HepG2 (cell line): ENCODE data around the gene MKRN3. TPM values are rescaled to one million over a fixed set of nuclear protein-coding genes. Genes with fewer than 3 reads are reported as not detected.

ENCODE experiments used
- ATAC-seq: fragments of 200-7000 bp; cut with Tn5 transposase; 3 replicates; pipeline ENCODE4 v1.9.1; 2020; ENCODE audit warnings: mild to moderate bottlenecking, moderate library complexity
- BruUV-seq: library from RNA; stranded (reverse); fragments of 400-500 nt; replicated peaks from 2 replicates; lab custom pipeline; 2021; lab: Mats Ljungman, UMichigan
- CTCF ChIA-PET: fragments of 300-600 bp; formaldehyde crosslinking; extraction: SDS; loops from one replicate; lab custom pipeline; 2021; ENCODE audit warnings: low total read pairs, inconsistent platforms, low intra/inter-chr PET ratio; lab: Yijun Ruan, JAX
- POLR2A ChIA-PET: fragments of 350-600 bp; sonication (Branson Sonifier 250); formaldehyde crosslinking; loops from one replicate; lab custom pipeline; 2020; ENCODE audit warnings: antibody characterized with exemption, inconsistent platforms; lab: Yijun Ruan, JAX
- DNase-seq: peaks from one replicate; pipeline ENCODE4 v3.0.0-alpha.2; 2015; ENCODE audit warnings: low spot score
- FAIRE-seq: peaks from 3 replicates; lab custom pipeline; 2011; peaks lifted over from hg19 to GRCh38; lab: Jason Lieb, UNC
- H2AFZ ChIP-seq: one replicate; pipeline ENCODE4 v1.6.1; 2011; ENCODE audit warnings: low read length, inconsistent platforms
- H3K27ac ChIP-seq: fragments of 300-600 bp; 3 replicates; pipeline ENCODE4 v1.8.0; 2011; ENCODE audit warnings: mixed run types, mild to moderate bottlenecking, mixed read lengths, low read length, inconsistent platforms; ENCODE audit not compliant: insufficient read depth; ENCODE audit errors: extremely low read length
- H3K27me3 ChIP-seq, 2 experiments: fragments of 200-600 bp in 1 of 2; 2 replicates in 1 of 2; 3 replicates in 1 of 2; pipeline versions ENCODE4 v1.6.0 to v1.8.0; 2011; ENCODE audit warnings: low read length in 2 of 2, mild to moderate bottlenecking in 2 of 2, moderate library complexity in 2 of 2, inconsistent platforms in 1 of 2; ENCODE audit not compliant: insufficient read depth in 2 of 2, control insufficient read depth in 1 of 2
- H3K36me3 ChIP-seq, 2 experiments: fragments of 200-600 bp in 1 of 2; replicated peaks in 1 of 2; 2 replicates in 1 of 2; 3 replicates in 1 of 2; pipeline versions ENCODE4 v1.5.1 to v1.8.0; 2011; ENCODE audit warnings: low read length in 2 of 2, inconsistent platforms in 1 of 2; ENCODE audit not compliant: insufficient read depth in 2 of 2, control insufficient read depth in 1 of 2
- H3K4me1 ChIP-seq: 2 replicates; pipeline ENCODE4 v1.5.1; 2012; ENCODE audit warnings: low read length, inconsistent platforms; ENCODE audit not compliant: insufficient read depth
- H3K4me2 ChIP-seq: 2 replicates; pipeline ENCODE4 v1.6.0; 2011; ENCODE audit warnings: low read depth, low read length, inconsistent platforms
- H3K4me3 ChIP-seq, 3 experiments: fragments of 200-600 bp in 1 of 3; sonication (generic), shearing (Covaris generic) in 1 of 3; replicated peaks in 1 of 3; 2 replicates each; pipeline ENCODE4 v1.5.1; 2011 to 2016; ENCODE audit warnings: low read length in 3 of 3, inconsistent platforms in 2 of 3, low read depth in 2 of 3, mild to moderate bottlenecking in 2 of 3, control low read depth in 1 of 3, mixed read lengths in 1 of 3; ENCODE audit not compliant: insufficient read depth in 1 of 3
- H3K79me2 ChIP-seq: one replicate; pipeline ENCODE4 v1.6.1; 2011; ENCODE audit warnings: low read length, inconsistent platforms; ENCODE audit not compliant: insufficient read depth
- H3K9ac ChIP-seq: 2 replicates; pipeline ENCODE4 v1.6.0; 2011; ENCODE audit warnings: mild to moderate bottlenecking, low read depth, low read length, inconsistent platforms; ENCODE audit not compliant: insufficient read depth
- H3K9me3 ChIP-seq: 2 replicates; pipeline ENCODE4 v1.5.1; 2012; ENCODE audit warnings: mild to moderate bottlenecking, low read length
- H4K20me1 ChIP-seq: 2 replicates; pipeline ENCODE4 v1.6.0; 2011; ENCODE audit warnings: inconsistent platforms, mild to moderate bottlenecking, low read length, moderate library complexity; ENCODE audit not compliant: insufficient read depth
- ARID5B ChIP-seq: IDR thresholded peaks from 2 replicates; pipeline ENCODE4 v1.4.0; 2020; ENCODE audit warnings: mild to moderate bottlenecking, missing genetic modification reagents
- BRD4 ChIP-seq: sonication (generic); formaldehyde crosslinking; IDR thresholded peaks from 2 replicates; pipeline ENCODE4 v1.4.0; 2020; ENCODE audit warnings: missing genetic modification reagents
- HNF4G ChIP-seq, 2 experiments: sonication (generic) in 1 of 2; formaldehyde crosslinking in 1 of 2; IDR thresholded peaks; 2 replicates each; pipeline versions ENCODE4 v1.4.0 to v1.6.1; 2011 to 2020; ENCODE audit warnings: borderline replicate concordance in 2 of 2, low read depth in 2 of 2, mild to moderate bottlenecking in 2 of 2, low read length in 1 of 2, missing genetic modification reagents in 1 of 2, moderate library complexity in 1 of 2
- PRMT3 ChIP-seq: sonication (generic); formaldehyde crosslinking; IDR thresholded peaks from 2 replicates; pipeline ENCODE4 v1.8.1; 2022; ENCODE audit warnings: low read depth, mild to moderate bottlenecking, moderate library complexity, missing genetic modification reagents, borderline replicate concordance
- SIN3B ChIP-seq: fragments of 150-350 bp; IDR thresholded peaks from 2 replicates; pipeline ENCODE4 v1.6.1; 2014; ENCODE audit warnings: low read length
- TBX3 ChIP-seq: fragments of 450-650 bp; IDR thresholded peaks from 2 replicates; pipeline ENCODE4 v1.6.1; 2017; ENCODE audit warnings: antibody characterized with exemption, mild to moderate bottlenecking, inconsistent platforms, borderline replicate concordance
- THRA ChIP-seq: sonication (generic); formaldehyde crosslinking; IDR thresholded peaks from 2 replicates; pipeline ENCODE4 v1.4.0; 2020; ENCODE audit warnings: missing genetic modification reagents, borderline replicate concordance
- U2AF1 ChIP-seq: fragments of 200-400 bp; formaldehyde crosslinking; optimal IDR thresholded peaks from 2 replicates; pipeline ENCODE3; 2017; ENCODE audit warnings: mild to moderate bottlenecking, low read depth, low read length
- ZNF264 ChIP-seq: sonication (generic); formaldehyde crosslinking; IDR thresholded peaks from 2 replicates; pipeline ENCODE4 v1.4.0; 2020; ENCODE audit warnings: missing genetic modification reagents
- ZNF530 ChIP-seq: sonication (generic); formaldehyde crosslinking; IDR thresholded peaks from 2 replicates; pipeline ENCODE4 v1.5.0; 2020; ENCODE audit warnings: low read depth, mild to moderate bottlenecking, missing genetic modification reagents
- ZNF557 ChIP-seq: sonication (generic); formaldehyde crosslinking; IDR thresholded peaks from 2 replicates; pipeline ENCODE4 v1.4.0; 2020; ENCODE audit warnings: missing genetic modification reagents
- ZNF687 ChIP-seq: sonication (generic); formaldehyde crosslinking; IDR thresholded peaks from 2 replicates; pipeline ENCODE4 v1.5.1; 2020; ENCODE audit warnings: mild to moderate bottlenecking, missing genetic modification reagents, moderate library complexity
- WGBS: methylation state at CpG from one replicate; pipeline ENCODE4 v1.1.6; 2017; ENCODE audit warnings: low lambda C conversion rate; 5-methylcytosine and 5-hydroxymethylcytosine counted together
- in situ Hi-C: cut with HindIII; loops from 2 replicates; pipeline ENCODE4 v1.10.0; 2017; ENCODE audit warnings: low pct_unique_long_range_greater_than_20kb; ENCODE audit not compliant: extremely low pct_ligation_motif_present
- intact Hi-C: fragments of 100-400 bp; cut with micrococcal nuclease; formaldehyde crosslinking; loops from one replicate; pipeline ENCODE4 v1.10.0; 2022; ENCODE audit not compliant: unreplicated experiment
- polyA plus RNA-seq, 8 experiments: library from polyadenylated mRNA; depleted of rRNA in 3 of 8; stranded (reverse) in 7 of 8; unstranded in 1 of 8; fragments of >200 nt; fragmentation: Illumina TruSeq in 4 of 8; extraction: Trizol in 4 of 8; gene quantifications; 2 replicates each; pipeline versions ENCODE4 v1.2.1 to v1.2.3, GENCODE V29; 2011 to 2016; ENCODE audit warnings: low read depth in 4 of 8, missing spikeins in 1 of 8, mixed read lengths in 1 of 8; ENCODE audit not compliant: insufficient read depth in 1 of 8
- total RNA-seq, 5 experiments: library from RNA; depleted of rRNA; stranded (reverse); fragments of >200 nt; fragmentation: Illumina TruSeq; extraction: Trizol; gene quantifications; 2 replicates each; pipeline ENCODE4 v1.2.3, GENCODE V29; 2016; ENCODE audit warnings: low read depth in 1 of 5

The MKRN3 gene
- total and polyA plus RNA-seq, 2 of the 13 experiments (the other 11 are each of a cell fraction or from before 2014, with no cell fraction given) = 2.4 to 5.2 TPM

- no peak for TF ChIP-seq HNF4G (IDR thresholded peaks at IDR 0.05; ENCODE audit: borderline replicate concordance, low read depth, low read length)
- TF ChIP-seq HNF4G (CRISPR knock-in tag; IDR thresholded peaks at IDR 0.05; ENCODE audit: borderline replicate concordance, low read depth) = no peak
- no peak for TF ChIP-seq TBX3
- no peak for TF ChIP-seq PRMT3 (CRISPR knock-in tag)
- TF ChIP-seq ZNF530 (CRISPR knock-in tag) = no peak
- peak; percentile 61 for TF ChIP-seq U2AF1
- TF ChIP-seq ZNF264 (CRISPR knock-in tag) = no peak
- peak; percentile 41; the same call in 1 of the 2 replicates for TF ChIP-seq SIN3B
- TF ChIP-seq ZNF557 (CRISPR knock-in tag) = no peak
- TF ChIP-seq THRA (CRISPR knock-in tag) = no peak
- no peak for TF ChIP-seq BRD4 (CRISPR knock-in tag)
Measured at GRCh38 chr15:23565395-23566070, at the start of gene MKRN3 (continued).

- in situ Hi-C loops = no loop called here
- DNase-seq (no peak), ATAC-seq (no peak), FAIRE-seq (no peak)
- no peak overlapping the region for H3K4me3 ChIP-seq
- H3K9me3 ChIP-seq = no peaks in the 10 kb centered on the region
- no peak overlapping the region for H3K9ac ChIP-seq
- no peak overlapping the region for H3K27ac ChIP-seq
- no peaks in the 10 kb centered on the region for H4K20me1 ChIP-seq
- intact Hi-C loops = no loop called here
- ChIA-PET CTCF (no interaction called here), POLR2A (no interaction called here)
- no peaks in the 10 kb centered on the region for H3K27me3 ChIP-seq
- 0% methylated on average over 4 of the region's 4 CpGs for WGBS
- no TSS peak for BruUV-seq
- no peaks in the 10 kb centered on the region for H3K79me2 ChIP-seq
- no peak overlapping the region for H3K4me2 ChIP-seq
- no peaks in the 10 kb centered on the region for H3K36me3 ChIP-seq
- H2AFZ ChIP-seq = no peak overlapping the region
- no peaks in the 10 kb centered on the region for H3K4me1 ChIP-seq
- no peak for TF ChIP-seq ARID5B (CRISPR knock-in tag)
- no peak for TF ChIP-seq ZNF687 (CRISPR knock-in tag)
Measured at GRCh38 chr15:23516866-23517265, 48.6 kb upstream of the MKRN3 start.
